GM18526 (cell line): ENCODE measurements around the gene KCNT2.

ENCODE experiments used
- POLR2A ChIP-seq: IDR thresholded peaks from 3 replicates; pipeline ENCODE4 v1.6.1; 2011; ENCODE audit not compliant: insufficient read length; ENCODE audit errors: extremely low read depth

KCNT2 gene

DNA sequence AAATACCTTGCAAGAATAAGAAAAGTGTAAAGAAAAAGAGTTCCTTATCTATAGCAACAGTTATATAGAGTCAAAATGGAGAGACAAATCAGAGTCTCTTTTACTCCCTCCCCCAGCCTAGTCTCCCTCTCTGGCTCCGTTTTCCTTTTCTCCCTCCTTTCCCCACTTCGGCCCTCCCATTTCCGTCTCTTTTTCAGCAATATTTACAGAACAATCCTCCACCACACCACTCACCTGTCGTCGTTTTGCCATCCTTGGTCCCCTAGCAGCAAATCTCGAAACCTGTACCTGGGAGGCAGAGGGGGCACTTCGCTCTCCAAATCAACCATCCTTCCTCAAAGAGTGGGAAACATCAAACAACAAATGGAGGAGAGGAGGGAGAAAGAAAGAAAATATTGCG is 259 bp downstream of the KCNT2 start:
- TF ChIP-seq POLR2A: no peak

DNA sequence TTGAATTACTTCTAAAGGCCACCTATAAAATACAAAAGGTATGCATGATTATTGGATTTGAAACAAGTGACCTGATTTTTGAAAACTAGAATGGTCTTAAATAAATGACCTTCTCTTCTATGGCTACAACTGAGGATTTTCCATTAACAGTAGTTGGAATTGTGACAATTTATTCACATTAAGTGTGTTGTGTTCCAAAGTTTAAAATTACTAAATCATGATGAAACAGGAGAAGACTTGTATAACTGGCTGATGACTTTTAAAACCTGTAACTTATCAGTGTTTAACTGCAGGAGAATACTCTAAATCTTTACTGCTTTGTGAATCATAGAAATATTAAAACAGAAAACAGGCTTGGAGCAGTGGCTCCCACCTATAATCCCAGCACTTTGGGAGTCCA is 4.6 kb downstream of the KCNT2 start:
- TF ChIP-seq POLR2A: no peak

DNA sequence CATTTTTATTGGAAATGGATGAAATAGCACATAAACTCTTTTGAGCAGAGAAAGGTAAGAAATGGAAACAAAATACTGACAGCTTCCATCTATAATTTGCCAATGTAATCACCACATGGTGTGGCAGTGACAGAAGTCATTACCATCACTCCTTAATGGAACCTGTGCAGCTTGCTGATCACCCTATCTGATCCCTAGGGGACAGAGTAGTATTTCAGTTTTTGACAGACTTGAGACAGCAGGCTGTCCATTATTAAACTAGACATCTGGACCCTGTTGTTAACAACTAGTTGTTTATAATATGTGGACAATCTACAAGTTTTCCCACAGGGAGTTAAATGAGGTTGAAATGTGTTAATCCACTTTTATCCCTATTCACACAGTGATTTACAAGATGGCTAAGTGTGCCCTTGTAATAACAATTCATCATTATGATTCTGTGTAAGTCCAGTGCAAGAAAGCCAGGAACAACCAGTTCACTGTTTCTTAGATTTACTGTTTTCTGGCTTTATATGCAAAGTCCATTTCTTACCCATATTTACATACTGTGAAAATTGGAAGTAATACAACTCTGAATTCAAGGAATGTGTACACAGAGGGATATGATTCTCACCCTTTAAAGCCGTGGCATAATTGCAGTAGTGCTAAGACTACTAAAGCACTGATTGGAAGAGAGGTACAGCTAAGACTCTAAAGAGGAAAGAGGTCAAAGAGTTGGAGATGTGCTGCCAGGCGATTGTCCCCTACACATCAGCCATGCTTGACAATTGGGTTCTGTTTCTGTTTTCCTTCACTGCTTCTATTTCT is 9.1 kb downstream of the KCNT2 start:
- no peak for TF ChIP-seq POLR2A

DNA sequence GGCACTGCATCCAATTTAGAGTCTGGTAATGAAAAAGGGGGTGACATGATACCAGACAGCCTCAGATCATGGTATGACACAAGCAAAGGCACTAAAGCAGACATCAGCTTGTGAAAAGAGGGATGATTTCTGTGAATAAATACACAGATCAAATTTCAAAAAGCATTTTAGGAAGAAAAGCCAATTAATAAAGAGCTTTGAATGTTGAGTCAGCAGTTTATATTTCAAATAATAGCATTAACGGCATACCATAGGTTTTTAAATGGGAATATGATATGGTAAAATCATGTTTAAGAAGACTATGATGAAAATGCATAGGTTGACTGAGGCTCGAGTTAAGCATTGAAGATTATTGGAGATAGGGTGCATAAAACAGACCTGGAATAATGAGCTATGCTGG is 13.5 kb downstream of the KCNT2 start:
- no peak for TF ChIP-seq POLR2A

DNA sequence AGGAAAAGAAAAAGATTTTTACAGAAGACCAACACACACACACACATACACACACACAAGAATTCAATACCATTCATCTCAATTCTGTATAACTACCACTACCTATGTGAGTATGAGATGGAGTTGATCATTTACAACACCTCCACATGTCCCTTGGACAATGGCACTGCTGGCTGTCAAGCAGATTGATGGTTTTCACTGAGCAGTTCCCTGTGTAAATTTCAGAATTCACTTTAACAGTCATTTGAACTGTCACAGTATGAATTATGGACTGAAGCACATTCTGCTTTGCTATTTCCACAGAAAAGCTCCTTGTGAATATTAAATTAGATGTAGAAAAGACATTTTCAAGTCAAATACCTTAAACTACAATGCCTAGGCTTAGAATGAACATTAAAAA is 14.3 kb downstream of the KCNT2 start:
- TF ChIP-seq POLR2A: no peak

DNA sequence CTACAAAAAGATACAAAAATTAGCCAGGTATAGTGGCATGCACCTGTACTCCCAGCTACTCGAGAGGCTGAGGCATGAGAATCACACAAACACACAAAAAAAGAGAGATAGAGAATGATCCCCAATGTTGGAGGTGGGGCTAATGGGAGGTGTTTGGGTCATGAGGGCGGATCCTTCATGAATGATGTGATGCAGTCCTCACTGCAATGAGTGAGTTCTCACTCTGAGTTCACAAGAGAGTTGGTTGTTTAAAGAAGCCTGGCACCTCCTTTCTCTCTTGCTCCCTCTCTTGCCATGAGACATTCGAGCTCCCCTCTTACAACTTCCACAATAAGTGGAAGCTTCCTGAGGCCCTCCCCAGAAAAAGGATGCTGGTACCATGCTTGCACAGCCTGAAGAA is 17.3 kb downstream of the KCNT2 start:
- TF ChIP-seq POLR2A: no peak

DNA sequence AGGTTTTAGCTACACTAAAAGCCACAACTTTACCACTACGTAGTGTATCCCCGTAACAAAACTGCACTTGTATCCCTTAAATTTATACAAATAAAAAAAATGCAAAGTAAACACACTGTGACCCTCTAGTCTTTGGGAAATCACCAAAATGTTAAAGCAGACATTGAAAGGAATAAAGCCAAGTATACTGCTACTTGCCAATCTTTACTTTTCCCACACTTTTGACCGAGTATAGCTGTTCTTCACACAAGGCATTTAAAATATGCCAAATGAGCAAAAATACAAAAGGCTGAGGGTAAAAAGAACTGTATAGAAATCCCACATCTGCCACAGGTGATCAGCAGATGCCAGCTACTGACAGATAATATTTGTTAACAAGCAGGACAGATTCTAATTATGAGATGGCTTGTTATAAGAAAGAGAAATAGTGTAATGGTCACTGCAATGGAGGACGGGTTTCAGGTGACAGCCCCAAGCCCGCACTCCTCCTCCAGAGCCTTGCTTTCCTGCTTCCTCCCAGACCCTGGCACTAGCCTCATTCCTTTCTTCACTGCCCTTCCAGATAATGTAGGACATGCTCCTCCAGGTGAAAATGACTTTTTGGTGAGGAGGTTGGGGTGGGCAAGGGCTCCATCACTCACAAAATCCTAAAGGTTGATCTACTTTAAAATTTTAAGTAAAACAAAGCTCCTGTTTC is 18.1 kb downstream of the KCNT2 start:
- TF ChIP-seq POLR2A: no peak

DNA sequence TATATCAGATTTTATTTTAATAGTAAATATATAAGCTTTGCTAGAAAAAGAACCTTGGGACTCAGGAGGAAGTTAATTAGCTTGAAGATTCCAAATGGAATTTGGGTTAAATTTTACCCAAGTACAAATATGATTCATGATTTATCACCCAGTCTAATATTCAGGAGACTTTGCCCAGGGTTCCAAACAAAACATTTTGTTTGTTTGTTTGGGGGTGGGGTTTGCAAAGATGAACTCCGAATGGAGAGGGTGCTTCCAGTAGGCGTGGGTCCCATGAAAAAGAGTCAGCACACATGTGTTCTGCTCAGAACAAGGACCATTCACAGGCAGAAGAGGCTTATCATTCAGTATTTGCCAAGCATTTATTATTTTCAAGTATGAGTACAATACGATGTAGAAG is 23.5 kb downstream of the KCNT2 start:
- TF ChIP-seq POLR2A: no peak

DNA sequence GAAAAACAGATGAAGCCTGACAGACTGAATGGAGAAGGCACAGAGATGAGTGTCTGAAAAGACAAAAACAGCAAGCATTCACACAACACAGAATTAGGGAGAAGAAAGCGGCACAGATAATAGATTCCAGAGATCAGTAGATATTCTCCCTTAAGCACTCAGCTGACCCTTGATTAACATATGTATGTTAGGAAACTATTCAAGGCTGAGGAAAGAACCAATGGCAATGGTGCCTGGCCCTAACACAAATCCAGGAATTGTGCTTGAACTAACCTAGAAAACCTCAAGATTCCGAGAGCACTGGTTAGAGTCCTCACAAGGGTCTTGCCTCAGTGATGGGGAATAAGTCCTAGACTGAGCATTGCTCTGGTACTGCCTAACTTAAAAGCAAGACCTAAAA is 30.9 kb downstream of the KCNT2 start:
- TF ChIP-seq POLR2A: no peak

DNA sequence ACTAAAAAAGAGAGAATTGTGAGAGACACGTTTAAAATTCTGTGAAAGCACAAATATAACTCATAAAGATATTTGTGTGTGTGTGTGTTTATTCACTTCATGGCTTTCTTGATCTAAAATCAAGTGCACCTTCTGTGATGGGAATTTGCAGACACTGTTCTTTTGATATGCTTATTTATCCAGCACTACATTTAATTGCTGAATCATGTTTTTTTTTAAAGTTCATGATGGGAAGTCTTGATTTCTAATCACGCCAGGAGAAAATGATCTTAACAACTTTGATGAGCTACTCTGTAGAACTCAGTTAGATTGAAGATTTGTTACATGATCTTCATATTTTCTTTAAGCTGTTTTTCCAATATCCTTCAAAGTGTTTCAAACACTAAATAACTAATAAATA is 35.0 kb downstream of the KCNT2 start:
- TF ChIP-seq POLR2A: no peak

DNA sequence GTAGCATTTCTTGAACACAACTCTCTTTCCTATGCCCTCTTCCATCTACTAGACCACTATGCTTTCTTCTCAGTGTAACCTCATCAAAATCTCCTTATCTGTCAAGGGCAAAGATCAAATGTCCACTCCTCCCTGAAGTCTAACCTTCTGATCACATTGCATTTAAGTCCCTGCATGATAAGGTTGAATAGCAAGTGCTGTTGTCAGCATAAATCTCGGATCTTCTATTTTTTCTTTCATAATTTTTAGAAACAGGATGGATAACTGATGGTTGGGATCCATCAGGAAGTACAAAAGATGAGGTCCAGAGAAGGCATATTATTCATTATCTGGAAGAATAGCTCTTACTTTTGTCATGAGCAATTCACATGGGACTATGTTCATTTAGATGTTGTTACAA is 41.0 kb downstream of the KCNT2 start:
- no peak for TF ChIP-seq POLR2A

DNA sequence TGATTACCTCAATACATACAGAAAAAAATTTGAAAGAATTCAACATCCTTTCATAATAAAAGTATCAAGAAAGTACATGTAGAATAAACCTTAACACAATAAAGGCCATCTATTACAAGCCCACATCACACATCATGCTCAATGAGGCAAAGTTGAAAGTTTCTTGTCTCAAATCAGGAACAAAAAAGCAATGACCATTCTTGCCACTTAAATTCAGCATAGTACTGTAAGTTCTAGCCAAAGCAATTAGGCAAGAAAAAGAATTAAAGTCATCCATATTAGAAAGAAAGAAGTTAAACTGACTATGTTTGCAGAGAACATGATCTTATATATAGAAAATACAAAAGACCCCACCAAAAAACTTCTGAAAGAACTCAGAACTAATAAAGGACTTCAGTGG is 44.5 kb downstream of the KCNT2 start:
- no peak for TF ChIP-seq POLR2A

DNA sequence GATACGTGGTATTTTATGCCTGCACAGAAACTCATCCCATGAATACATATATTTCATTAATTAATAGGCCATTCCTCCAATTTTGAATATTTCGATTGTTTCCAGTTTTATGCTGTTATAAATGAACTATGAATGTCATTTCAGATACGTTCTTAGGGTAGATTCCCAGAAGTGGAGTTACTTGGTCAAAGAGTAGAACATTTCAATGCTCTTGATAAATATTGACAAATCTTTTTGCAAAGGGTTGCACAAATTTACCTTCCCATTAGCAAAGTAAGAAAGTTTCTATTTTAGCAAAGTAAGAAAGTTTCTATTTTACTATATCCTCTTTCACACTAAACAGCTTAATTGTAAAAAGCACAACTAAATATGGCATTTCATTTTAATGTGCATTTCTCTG is 48.9 kb downstream of the KCNT2 start:
- TF ChIP-seq POLR2A: no peak

DNA sequence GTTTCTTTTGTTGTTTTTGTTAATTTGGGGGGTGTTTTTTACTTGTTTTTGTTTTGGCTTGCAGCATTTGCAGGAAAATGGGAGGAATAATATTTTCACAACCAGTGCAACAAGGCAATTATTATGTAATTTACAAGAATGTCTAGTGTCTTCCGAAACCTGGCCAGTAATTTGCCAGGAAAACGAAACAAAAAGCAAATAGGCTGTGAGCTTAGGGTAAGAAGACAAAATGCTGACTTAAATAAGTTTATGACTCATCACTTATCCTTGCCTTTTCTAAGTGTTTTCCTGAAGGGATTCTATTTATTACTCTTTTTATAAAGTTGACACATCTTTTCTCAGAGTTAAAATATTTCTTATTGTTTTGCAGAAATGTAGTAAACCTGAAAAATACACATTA is 49.8 kb downstream of the KCNT2 start:
- TF ChIP-seq POLR2A: no peak

DNA sequence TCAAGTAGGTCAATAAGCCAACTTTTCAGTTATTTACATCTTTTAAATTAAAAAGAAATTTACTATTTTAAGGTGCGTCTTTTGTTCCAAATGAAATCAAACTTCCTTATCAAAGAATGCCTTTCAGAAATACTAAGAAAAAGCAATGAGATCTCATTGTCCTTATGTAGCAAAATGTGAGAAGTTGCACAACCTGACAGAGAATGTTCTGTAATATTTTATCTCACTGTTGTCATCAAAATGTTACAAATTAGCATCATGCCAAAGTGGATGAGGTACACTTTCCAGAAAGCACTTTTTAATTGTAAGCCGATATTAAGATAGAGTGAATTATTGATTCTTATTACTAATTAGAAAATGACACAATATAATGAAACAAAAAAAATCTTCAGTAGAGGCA is 50.4 kb downstream of the KCNT2 start:
- no peak for TF ChIP-seq POLR2A

DNA sequence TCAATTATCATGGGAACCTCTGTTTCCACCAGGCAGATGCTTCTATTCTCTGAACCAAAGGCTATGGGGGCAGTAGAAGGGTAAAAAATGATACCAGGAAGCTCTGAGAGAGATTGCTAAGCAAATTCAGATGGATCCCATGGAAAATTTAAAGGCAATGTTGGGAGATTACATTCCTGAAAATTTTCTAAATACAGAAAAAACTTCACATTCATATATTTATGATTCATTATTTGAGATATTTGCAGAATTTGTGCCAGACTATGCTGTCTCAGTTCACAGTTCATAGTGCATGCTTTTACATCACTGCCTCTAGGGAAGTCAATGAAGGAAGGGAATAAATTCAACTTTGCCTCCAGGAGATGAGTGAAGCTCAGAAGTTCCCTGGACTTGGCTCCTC is 57.5 kb downstream of the KCNT2 start:
- no peak for TF ChIP-seq POLR2A
